SH-SY5Y (cell line): ENCODE results near the gene ROBO1.

Experiments
- GATA2 ChIP-seq: IDR thresholded peaks from 2 replicates; pipeline ENCODE4 v1.6.1; 2011; ENCODE audit warnings: mild to moderate bottlenecking, low read depth, low read length
- GATA3 ChIP-seq: IDR thresholded peaks from 2 replicates; pipeline ENCODE4 v1.6.1; 2011; ENCODE audit warnings: low read depth, mild to moderate bottlenecking, low read length, moderate library complexity

- TF ChIP-seq GATA2 (no peak), GATA3 (no peak)
These were observed 943.9 kb downstream of the ROBO1 start for GRCh38 chr3:78823859-78824258.
